Adrenal gland (tissue), 5 donors: ENCODE results near the gene SINHCAF.

ENCODE experiments used
- CTCF ChIP-seq, 6 experiments: fragments of 450-650 bp in 4 of 6; fragments of 200-600 bp in 2 of 6; sonication (generic) in 1 of 6; IDR thresholded peaks; 1 replicate in 5 of 6; 2 replicates in 1 of 6; pipeline versions ENCODE4 v1.5.1 to v1.8.0; 2016 to 2021; ENCODE audit warnings: antibody characterized with exemption in 6 of 6, mild to moderate bottlenecking in 2 of 6, moderate library complexity in 1 of 6
- POLR2A ChIP-seq, 2 donors: fragments of 450-650 bp; IDR thresholded peaks; one replicate each; pipeline ENCODE4 v1.6.1; 2017; ENCODE audit warnings: antibody characterized with exemption in 2 of 2, mild to moderate bottlenecking in 2 of 2, moderate library complexity in 1 of 2
- donor health status: DM: no; HTN: no; CAD: no.

- no peak for TF ChIP-seq CTCF (IDR thresholded peaks at IDR 0.05)
- no peak for TF ChIP-seq POLR2A (IDR thresholded peaks at IDR 0.05)
Observed at GRCh38 chr12:31316891-31317290, 9.1 kb downstream of the SINHCAF start.
